G401.6 (cell line): ENCODE results near the gene DCN.

Experiments used
- FAIRE-seq: peaks from 2 replicates; lab custom pipeline; 2012; peaks lifted over from hg19 to GRCh38; lab: Jason Lieb, UNC

The DCN gene

DNA sequence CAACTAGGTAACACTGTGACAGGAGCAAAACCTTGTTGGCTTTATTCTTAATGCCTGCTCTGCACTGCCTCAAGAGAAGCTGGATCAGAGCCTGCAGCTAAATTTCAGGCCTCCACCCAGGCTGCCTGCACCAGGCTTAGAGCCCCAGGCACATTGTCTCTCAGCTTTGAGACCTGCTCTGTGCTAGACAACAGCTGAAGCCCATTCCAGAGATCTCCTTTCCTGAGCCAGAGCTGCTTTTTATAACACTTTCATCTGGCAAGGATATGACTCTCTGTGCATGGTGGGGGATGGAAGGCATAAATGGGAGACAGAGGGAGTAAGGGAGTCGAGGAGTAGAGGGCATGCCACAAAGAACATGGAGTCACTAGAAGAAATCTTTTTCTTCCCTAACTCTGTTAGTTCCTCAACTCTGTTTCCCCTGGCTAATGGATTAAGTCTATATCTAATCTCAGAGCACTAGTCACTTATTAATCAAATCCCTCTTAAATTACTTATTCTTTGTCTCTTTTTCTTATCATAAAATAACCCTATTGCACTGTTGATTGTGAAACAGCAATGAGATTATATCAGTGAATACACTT lies 44.2 kb downstream of the DCN start:
- no peak for FAIRE-seq

DNA sequence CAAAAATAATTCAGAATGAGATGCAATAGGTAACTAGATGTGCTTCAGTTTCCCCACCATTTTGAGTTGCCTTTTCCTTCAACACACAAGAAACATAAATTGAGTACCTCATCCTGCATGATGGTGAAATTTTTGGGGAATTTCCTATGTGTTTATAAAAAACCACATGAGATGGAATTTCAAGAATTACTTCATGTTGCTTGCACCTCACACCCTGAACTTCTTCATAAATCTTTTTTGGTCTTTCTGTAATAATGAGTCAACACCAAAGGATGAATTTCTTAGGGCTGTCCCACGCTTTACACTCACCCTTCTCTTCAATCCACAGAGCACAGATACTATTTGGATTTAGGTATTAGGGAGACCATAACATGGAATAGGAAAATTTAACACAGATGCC lies 48.7 kb downstream of the DCN start:
- FAIRE-seq = no peak

DNA sequence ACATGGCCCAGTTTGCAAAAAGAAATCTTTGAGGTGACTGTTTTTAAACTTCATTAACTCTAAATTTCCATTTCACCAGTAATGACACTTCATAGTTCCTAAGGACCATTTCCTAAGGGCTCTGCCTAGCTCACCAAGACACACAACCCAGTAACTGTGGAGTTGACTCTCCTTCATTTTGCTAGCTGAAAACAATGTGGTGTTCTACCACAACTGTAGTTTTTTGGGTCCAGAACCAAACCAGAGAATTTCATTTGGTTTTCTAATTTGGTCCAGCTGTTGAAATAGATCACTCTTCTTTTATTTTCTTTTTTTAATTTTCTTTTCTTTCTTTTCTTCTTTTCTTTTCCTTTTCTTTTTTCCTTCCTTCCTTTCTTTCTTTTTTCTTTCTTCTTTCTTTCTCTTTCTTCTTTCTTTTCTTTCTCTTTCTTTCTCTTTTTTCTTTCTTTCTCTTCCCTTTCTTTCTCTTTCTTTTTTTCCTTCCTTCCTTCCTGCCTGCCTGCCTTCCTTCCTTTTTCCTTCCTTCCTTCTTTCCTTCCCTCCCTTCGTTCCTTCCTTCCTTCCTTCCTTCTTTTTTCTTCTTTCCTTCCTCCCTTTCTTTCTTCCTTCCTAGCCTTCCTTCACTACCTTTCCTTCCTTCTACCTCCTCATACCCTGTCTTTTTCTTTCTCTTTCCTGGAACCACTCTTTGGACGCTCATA lies 52.8 kb downstream of the DCN start:
- FAIRE-seq = no peak

DNA sequence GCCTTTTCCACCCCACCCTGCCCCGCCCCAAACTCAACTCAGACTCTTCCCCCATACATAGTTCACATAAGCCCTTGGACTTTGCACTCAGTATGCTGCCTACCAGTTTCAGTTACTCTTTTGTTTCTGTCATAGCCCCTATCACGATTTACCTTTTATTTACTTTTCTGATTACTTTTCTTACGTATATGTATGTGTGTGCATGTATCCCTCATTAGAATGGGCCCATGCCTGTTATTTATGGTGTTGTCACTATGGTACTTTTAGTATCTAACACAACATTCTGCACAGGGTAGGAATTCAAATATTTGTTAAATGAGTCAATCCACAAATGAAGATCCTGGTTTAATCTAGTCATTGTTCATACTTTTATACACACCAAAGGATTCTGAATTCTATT lies 54.9 kb downstream of the DCN start:
- FAIRE-seq = no peak

DNA sequence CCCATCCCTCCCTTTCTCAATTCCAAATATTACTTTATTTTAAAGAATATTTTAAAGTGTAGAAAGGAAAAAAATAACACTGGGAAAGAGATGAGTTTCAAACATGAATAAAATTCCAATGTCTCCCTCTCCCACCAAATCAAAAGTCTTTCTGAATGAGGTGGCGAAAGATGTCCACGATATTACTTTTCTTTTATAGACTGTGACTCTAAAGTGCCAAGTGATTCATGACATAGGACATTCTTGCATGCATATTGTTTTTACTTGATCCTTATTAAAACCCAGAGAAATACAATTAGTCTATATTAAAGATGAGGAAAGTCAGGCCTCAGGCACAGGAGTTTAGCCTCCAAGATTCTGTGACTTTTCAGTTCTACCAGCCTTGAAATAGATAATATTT lies 55.3 kb downstream of the DCN start:
- FAIRE-seq = no peak

DNA sequence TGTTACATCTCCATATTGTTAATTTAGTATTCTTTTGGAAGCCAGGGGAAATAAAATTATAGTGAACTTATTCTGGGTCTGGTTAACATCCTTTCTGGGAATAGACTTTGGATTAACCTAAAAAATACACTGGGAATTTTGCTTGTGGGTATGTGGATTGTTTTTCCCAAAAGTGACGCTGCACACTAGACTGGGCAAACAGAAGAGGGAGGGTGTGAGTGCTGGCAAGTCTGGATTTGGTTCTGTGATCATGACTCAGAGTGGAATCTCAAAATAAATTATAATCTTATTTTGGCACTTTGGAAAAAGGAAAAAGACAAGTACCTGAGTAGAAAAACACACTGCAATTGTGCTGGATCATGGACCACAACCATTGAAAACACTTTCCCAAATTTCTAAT lies 56.1 kb downstream of the DCN start:
- FAIRE-seq = no peak

DNA sequence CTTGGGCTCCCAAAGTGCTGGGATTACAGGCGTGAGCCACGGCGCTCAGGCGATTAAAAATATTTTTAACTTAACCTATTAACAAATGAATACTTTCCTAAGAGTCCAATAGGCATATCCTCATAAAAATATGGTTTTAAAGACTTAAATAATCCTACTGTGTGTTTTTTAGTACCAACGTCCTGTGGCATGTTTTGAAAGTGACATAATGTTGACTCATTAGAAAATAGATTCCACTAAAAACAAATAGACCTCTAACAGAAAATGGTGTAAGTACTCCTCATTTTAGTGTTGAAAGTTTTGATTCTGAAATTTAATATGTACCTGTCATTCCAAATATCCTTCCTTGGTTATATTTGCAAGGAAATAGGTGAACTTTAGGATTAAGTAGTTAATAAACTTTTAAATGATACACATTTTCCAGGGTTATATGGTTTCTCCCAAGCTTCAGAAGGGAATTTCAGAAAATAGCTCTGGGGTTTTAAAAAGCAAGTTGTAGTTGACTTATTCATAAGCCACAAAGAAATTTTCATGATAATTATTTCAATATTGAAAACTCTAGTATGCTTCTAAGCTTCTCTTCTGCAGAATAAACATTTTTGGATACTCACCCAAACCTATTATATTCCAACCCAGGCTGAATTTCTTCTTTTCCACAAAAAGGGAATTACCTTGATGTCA lies 59.2 kb downstream of the DCN start:
- no peak for FAIRE-seq

DNA sequence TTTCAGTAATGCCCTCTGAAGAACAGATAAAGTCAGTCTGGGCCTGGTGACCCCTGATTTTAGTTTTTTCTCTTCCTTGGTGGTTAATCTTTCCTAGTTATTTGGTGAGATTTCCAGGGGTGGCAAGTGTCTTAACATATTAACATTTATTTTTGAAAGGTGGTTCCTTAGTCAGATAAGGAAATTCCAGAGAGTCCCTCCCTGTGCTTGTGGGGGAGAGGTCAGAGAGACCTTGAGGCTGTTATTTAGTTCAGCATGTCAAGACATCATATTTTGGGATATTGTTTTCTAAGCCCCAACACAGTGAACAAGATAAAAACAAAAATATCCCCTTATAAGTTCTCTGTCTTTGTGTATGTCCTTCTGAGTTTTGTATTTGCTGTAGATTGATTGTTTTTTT lies 61.8 kb downstream of the DCN start:
- FAIRE-seq = no peak

DNA sequence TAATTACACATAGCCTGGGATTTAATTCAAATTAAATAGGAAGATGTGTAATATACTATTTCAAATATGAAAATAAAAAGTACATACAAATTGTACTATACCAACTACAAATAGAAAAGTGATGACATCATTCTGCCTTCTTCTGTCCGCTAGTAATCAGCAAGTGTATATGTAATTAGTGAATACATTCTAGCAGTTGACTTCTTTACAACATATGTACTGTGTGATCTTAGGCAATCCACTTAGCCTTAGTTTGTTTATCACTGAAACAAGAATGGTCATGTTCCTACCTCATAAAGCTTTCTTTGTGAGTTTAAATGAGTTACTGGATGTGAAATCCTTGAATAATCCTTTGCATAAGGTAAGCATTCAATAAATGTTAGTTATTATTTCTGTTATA lies 63.5 kb downstream of the DCN start:
- FAIRE-seq = no peak

DNA sequence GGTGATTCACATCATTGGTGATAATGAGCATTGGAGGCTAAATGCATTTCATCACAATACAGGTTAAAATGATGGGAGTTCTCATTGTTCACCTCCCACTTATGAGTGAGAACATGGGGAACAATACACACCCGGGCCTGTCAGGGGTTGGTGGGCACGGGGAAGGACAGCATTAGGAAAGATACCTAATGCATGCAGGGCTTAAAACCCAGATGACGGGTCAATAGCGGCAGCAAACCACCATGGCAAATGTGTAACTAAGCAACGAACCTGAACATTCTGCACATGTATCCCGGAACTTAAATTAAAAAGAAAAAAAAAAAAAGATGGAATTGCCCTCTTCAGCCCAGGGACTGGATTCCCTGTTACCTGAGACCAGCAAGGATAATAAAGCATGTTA lies 69.0 kb downstream of the DCN start:
- no peak for FAIRE-seq

DNA sequence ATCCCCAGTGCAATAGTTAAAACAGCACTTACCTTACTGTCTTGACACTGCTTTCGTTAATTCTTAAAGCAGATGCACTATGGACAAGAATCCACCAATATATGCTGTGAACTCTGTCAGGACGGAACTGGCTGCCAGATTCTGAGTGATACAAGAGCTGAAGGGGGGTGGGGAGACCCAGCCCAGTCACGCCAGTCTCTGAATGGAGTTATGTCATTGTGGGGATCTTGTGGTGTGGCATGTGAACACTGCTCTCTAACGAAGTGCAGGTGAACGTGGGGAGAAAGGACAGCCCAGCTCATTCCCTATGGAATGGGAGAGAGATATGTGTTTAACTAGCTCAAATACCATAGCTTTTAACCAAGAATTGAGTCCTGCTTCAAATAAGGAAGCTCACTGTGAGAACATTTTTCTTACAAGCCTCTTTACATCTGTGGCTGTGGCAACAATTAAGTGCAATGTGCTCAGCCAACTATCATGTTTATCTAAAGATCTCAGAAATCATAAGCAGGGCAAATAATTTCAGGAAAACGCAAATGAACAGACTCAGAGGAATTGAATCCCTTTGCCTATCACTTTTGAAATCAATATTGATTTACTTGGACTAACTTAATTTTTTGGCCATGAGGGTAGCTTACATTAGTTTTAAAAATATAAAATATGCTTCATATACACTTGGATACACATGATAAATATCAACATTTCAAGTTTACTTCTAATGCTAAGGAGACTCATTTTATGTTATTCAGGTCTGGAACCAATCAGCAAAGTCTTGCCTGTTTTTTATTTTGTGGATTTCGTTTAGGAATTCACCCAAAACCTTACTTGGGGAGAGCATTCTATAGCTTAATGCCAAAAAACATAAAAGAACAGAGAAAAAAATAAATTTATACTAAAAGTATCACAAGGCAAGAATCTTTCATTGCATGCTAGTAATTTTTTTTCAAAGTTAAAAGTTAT lies 71.0 kb downstream of the DCN start, which contains the start of gene LUM:
TSS of gene LUM (minus strand) at position 129 of the 960 bp plus-strand sequence. CDS start 2,515 bp downstream, outside the sequence.
- FAIRE-seq = no peak

DNA sequence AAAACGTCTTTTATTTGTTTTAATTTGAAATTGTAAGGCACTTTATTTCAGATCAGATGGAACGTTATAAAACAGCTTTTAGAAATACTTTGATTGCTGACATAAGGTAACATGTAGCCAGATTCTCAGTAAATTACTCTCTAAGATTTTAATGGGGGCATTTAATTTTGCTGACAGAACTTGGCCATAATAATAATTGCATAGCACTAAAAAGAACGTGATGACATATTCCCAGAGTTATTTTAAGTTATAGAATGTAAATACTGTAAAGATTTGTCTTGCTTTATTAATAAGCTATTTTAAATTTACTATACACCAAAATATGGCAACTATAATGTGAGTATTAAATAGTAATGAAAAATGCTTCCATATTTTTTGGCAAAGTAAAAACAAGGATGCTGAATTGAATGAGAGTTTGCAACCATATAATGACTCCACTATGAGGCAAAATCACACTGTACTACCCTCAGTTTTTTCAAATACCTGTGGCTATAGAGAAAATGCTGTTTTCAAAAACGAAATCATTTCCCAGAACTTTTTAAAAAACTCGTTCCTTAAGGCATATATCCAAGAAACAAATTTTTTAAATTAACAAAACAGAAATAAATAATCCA lies 72.2 kb downstream of the DCN start:
- no peak for FAIRE-seq

DNA sequence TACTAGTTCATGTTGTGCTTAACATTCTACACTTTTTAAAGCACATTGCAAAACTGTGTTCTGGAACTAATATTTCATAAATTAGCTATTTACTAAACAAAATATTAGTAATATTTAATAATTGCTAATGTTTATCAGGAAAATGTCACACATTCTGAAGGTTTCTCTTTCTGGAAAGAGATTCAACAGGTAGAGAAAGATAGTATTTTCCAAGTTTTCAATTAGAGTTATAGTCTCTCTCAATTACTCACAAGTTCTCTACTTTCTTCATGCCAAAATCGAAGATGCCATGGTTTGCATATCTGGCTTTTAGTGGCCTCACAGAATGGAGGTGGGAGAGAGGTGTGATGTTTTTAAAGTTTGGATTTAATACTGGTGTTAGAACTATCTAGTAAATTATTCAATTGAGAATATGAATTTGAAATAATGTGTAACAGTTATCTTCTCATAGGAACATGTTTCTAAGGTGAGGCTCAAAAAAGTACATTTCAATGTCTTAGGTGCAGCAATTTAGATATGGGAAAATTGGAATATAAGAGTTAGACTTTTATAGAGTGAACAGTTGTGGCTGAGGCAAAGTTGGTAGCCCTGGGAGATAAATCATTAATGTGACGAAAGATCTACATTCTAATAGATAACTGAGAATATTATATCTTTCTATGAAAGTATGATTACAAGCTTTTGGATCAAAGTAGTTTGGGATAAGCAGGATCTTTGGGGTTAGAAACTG lies 72.9 kb downstream of the DCN start:
- no peak for FAIRE-seq

DNA sequence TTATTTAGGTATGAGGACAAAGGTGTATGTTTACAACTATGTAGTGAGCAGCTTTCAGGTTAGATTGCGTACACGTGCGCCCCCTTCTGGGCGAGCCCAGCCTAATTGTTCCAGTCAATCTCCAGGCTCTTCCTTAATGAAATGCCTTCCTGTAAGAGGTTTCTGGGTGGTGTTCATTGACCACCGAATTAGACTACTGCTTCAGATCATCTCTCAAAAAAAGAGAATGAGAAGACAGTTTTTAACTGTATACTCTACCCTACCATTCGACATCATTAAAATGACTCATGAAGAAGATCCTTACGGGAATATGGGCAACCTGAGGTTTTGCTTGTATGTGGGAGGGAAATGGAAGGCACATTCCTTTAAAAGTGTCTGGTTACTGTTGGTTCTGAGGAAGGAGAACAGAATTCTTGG lies 73.5 kb downstream of the DCN start:
- peak; percentile 89 for FAIRE-seq

DNA sequence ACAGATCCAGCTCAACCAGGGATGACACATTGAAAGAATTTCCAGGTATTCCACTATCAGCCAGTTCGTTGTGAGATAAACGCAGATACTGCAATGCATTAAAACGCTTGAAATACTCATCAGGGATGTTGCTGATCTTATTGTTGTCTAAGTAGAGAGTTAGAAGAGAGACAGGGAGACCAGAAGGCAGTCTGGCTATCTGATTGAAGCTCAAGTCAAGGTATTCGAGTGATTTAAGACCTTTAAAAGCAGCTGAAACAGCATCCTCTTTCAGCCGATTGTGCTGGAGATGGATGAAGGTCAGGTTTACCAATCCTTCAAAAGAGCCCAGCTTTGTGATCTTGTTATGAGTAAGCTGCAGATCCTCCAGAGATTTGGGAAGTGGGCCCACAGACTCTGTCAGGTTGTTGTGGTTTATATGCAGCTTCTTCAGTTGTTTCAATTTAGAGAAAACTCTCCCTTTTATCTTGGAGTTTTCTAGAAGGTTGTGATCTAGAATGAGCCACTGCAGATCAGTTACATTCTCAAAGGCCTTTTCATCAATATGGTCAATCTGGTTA lies 74.3 kb downstream of the DCN start:
- FAIRE-seq = no peak

DNA sequence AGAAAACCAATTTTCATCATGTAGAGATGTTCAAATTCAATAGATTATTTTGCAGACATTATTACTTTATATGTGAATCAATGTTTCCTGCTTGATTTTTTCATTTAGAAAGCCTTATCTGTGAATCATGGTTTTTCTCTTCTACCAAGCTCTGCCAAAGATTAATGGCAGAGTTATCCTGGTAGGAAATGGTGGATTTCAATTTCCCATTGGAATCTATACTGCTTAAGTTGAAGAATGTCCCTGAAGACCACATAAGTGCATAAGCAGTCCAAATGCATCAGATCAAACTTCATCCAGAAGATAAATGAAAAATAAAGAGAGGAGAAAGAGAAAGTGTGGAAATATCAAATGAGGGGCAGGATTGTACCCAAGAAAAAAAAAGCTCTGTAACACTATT lies 76.3 kb downstream of the DCN start:
- FAIRE-seq = no peak

DNA sequence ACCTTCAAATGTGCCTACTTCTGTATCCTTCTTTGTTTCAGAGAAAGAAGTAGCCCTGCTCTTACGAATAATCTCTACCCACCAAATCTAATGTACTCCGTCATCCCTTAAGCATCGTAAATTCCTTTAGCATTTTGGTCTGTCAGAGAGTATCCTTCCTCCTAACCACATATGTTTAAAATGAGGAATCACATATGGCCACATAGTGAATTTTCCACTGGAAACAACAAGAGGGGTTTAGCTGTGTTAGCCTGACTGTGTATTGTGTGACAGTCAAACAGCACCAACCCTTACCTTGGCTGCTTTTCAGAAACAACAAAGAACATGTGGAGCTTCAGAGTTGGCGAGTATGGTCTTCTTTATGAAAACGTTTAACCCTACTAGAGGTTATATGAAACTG lies 76.8 kb downstream of the DCN start:
- no peak for FAIRE-seq

DNA sequence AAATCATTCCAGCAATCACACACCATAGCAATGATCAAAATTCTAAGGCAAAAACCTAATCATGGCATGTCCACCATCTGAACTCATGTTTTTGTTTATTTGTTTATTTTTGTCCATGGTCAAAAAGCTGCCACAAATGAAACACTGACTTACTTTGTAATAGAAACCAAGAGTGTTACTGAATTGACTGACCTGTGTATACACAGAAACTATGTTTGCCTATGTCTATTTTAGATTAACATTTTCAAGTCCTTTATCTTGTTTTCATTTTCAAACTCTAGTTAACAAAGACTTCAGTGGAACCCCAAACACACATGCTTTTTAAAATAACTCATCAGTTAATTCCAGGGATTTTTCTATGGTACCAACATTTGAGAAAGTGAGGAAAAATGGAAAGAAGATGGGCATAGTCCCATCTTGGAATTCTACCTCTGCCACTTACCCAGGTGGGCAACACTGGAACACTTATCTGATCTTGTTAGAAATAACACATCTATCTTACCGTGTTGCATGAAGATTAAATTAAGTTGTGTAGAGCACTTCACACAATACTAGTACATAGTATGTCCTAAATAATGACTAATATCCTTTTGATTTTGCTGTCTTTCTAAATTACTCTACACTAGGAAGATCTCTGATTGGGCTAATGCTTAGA lies 77.7 kb downstream of the DCN start:
- no peak for FAIRE-seq

DNA sequence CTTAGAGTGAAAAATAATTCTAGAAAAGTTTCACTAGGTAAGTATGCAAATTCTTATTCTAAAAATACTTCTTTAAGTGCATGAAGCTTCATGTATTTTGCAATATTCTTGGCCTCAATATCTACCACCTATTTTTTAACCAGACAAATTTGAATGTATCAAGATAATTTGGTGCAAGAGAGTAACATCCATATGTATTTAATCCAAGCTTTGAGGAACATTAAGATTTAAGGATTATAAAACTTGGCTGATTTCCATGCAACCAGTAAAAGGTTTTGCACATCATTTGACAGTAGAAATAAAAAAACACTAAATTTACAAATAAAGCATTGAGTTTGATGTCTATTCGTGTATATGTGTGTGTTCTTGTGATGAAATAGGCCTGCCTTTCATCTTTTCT lies 79.0 kb downstream of the DCN start:
- no peak for FAIRE-seq

DNA sequence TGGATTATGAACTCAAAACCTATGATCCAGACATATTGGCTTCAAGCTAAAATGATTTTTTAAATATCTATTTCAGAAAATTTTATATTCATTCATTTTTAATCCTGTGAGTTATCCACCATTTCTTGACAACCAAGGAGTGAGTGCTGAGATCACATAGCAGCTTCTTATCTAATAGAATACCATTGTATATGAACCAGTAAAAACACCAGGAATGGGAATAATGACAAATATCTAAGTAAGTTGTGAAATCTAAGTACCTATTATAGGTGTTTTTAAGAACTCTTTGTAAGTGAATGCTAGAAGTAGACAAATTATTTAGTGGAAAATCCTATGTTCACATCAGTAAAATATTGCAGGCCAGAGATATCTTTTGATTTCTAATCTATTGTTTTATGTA lies 79.5 kb downstream of the DCN start:
- no peak for FAIRE-seq

DNA sequence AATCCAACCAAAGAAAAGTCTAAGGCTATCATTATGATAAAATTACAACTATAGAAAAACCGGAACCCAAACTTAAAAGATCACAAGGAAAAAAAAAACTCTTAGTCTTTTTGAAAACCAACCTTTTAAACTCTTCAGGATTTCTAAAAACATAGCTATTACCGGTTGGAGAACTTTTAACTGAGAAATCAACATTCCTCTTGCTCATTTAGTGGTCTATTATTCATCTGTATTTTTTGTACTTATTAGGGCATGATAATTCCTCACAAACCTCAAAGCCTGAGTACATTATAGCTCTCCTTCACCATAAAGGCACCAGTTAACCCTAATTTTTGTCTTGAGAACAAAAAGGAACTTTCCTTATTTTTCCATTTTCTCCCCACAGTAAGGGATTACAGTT lies 81.7 kb downstream of the DCN start:
- FAIRE-seq = no peak
